Measurements from ENCODE around the gene ZDHHC1. TPM values are rescaled to one million over a fixed set of nuclear protein-coding genes. Genes with fewer than 3 reads are reported as not detected.

Gene ZDHHC1
- total and polyA plus RNA-seq, 4 donors = 0.33 to 1.6 (median 1.1) TPM

GRCh38 chr16:67345401-67345800 lies 70.9 kb downstream of the ZDHHC1 start:
- no peaks in the 10 kb centered on the region for H3K9me3 ChIP-seq (ENCODE audit: control insufficient read depth in 4 of 4, low read length in 3 of 4)
- no peak for TF ChIP-seq EGR1 (IDR thresholded peaks at IDR 0.05; ENCODE audit: low read depth in 2 of 2)
- TF ChIP-seq MAX (IDR thresholded peaks at IDR 0.05) = no peak
- no peak for TF ChIP-seq CTCF (IDR thresholded peaks at IDR 0.05; ENCODE audit: low read depth, low read length, missing input control)
- no peak for TF ChIP-seq SP1 (IDR thresholded peaks at IDR 0.05)
- TF ChIP-seq ATF3 (IDR thresholded peaks at IDR 0.05) = no peak
- TF ChIP-seq RAD21 (IDR thresholded peaks at IDR 0.05) = no peak
- TF ChIP-seq FOXA2 (IDR thresholded peaks at IDR 0.05) = no peak
- no peak for TF ChIP-seq REST (IDR thresholded peaks at IDR 0.05)
- WGBS = 74% methylated on average over 1 of the region's 1 CpG
- no peak overlapping the region for H3K27ac ChIP-seq (ENCODE audit: low read depth in 1 of 2, low read length in 2 of 2)
- H3K4me1 ChIP-seq (ENCODE audit: control insufficient read depth in 4 of 4, insufficient read depth in 4 of 4, low read length in 3 of 4) = peaks cover 0 to 6% (median 2%) of the 10 kb centered on the region in 4 donors
- H3K36me3 ChIP-seq (ENCODE audit: control insufficient read depth in 4 of 4, insufficient read depth in 3 of 4, low read depth in 1 of 4, low read length in 3 of 4) = no peaks in the 10 kb centered on the region
- H3K27me3 ChIP-seq (ENCODE audit: control insufficient read depth in 4 of 4, insufficient read depth in 4 of 4, low read length in 3 of 4) = no peaks in the 10 kb centered on the region
- no peak for DNase-seq (ENCODE audit: low spot score)
- no peak overlapping the region for H3K4me3 ChIP-seq (ENCODE audit: low read depth in 1 of 3, low read length in 3 of 3)
- no peak overlapping the region for H3K9ac ChIP-seq (ENCODE audit: low read depth in 1 of 2, low read length in 2 of 2)

Small RNA genes lying within 50 kb of the gene (small RNA-seq; reads per million reads assigned to genes)
- gene RNU1-123P = not detected

Other genes with a start within 250 kb of the ZDHHC1 start
- 1 to 10 TPM; 3.0 to 9.9 TPM for gene NOL3, start 245.9 kb downstream of the ZDHHC1 start, total RNA-seq
- gene NOL3, start 245.9 kb downstream of the ZDHHC1 start, polyA plus RNA-seq = 10 to 100 TPM; 11.4 to 18.0 TPM
- 1 to 10 TPM; 2.7 to 4.8 TPM for gene MATCAP1, start 232.5 kb downstream of the ZDHHC1 start, total RNA-seq
- 1 to 10 TPM; 1.5 to 3.8 TPM for gene MATCAP1, start 232.5 kb downstream of the ZDHHC1 start, polyA plus RNA-seq
- gene EXOC3L1, start 226.3 kb downstream of the ZDHHC1 start, total RNA-seq = 1 to 10 TPM; 2.2 to 3.3 TPM
- gene EXOC3L1, start 226.3 kb downstream of the ZDHHC1 start, polyA plus RNA-seq = 1 to 10 TPM; 1.1 to 3.7 TPM
- gene E2F4, start 224.3 kb downstream of the ZDHHC1 start, total RNA-seq = 100 to 1,000 TPM in 1 of 2 donors, 10 to 100 TPM in 1; 39.2 to 107 TPM
- 10 to 100 TPM; 18.1 to 20.7 TPM for gene E2F4, start 224.3 kb downstream of the ZDHHC1 start, polyA plus RNA-seq
- gene ELMO3, start 217.3 kb downstream of the ZDHHC1 start, total RNA-seq = 1 to 10 TPM; 3.8 TPM
- 1 to 10 TPM; 1.7 to 2.5 TPM for gene ELMO3, start 217.3 kb downstream of the ZDHHC1 start, polyA plus RNA-seq
- gene TMEM208, start 189.3 kb downstream of the ZDHHC1 start, total RNA-seq = 10 to 100 TPM; 22.3 to 42.2 TPM
- 100 to 1,000 TPM in 1 of 2 donors, 10 to 100 TPM in 1; 98.2 to 140 TPM for gene TMEM208, start 189.3 kb downstream of the ZDHHC1 start, polyA plus RNA-seq
- 1 to 10 TPM; 5.4 to 6.4 TPM for gene FHOD1, start 169.0 kb downstream of the ZDHHC1 start, total RNA-seq
- gene FHOD1, start 169.0 kb downstream of the ZDHHC1 start, polyA plus RNA-seq = 1 to 10 TPM; 2.2 to 2.9 TPM
- under 1 TPM; 0.05 to 0.25 TPM for gene SLC9A5, start 167.5 kb downstream of the ZDHHC1 start, total RNA-seq
- gene SLC9A5, start 167.5 kb downstream of the ZDHHC1 start, polyA plus RNA-seq = under 1 TPM in 1 of 2 donors, not detected in 1; 0.09 TPM
- gene PLEKHG4, start 136.9 kb downstream of the ZDHHC1 start, total RNA-seq = 1 to 10 TPM; 1.1 to 2.6 TPM
- under 1 TPM; 0.21 to 0.28 TPM for gene PLEKHG4, start 136.9 kb downstream of the ZDHHC1 start, polyA plus RNA-seq
- under 1 TPM in 1 of 2 donors, not detected in 1; 0.28 TPM for gene KCTD19, start 89.7 kb downstream of the ZDHHC1 start, total RNA-seq
- gene KCTD19, start 89.7 kb downstream of the ZDHHC1 start, polyA plus RNA-seq = not detected
- under 1 TPM in 1 of 2 donors, not detected in 1; 0.08 TPM for gene LRRC36, start 89.7 kb downstream of the ZDHHC1 start, total RNA-seq
- gene LRRC36, start 89.7 kb downstream of the ZDHHC1 start, polyA plus RNA-seq = not detected
- gene TPPP3, start 23.0 kb downstream of the ZDHHC1 start, total RNA-seq = under 1 TPM; 0.28 to 0.84 TPM
- gene TPPP3, start 23.0 kb downstream of the ZDHHC1 start, polyA plus RNA-seq = under 1 TPM; 0.35 to 0.75 TPM
- gene HSD11B2, start 14.6 kb upstream of the ZDHHC1 start, total RNA-seq = 1 to 10 TPM in 1 of 2 donors, under 1 TPM in 1; 0.51 to 6.7 TPM
- gene HSD11B2, start 14.6 kb upstream of the ZDHHC1 start, polyA plus RNA-seq = 1 to 10 TPM; 1.8 to 2.7 TPM
- gene ATP6V0D1, start 64.7 kb upstream of the ZDHHC1 start, total RNA-seq = 10 to 100 TPM; 73.2 to 80.2 TPM
- gene ATP6V0D1, start 64.7 kb upstream of the ZDHHC1 start, polyA plus RNA-seq = 10 to 100 TPM; 47.6 to 59.9 TPM
- gene AGRP, start 67.1 kb upstream of the ZDHHC1 start, total RNA-seq = not detected
- gene AGRP, start 67.1 kb upstream of the ZDHHC1 start, polyA plus RNA-seq = under 1 TPM; 0.18 to 0.50 TPM
- 10 to 100 TPM; 16.8 to 25.2 TPM for gene RIPOR1, start 112.4 kb upstream of the ZDHHC1 start, total RNA-seq
- 10 to 100 TPM in 1 of 2 donors, 1 to 10 TPM in 1; 7.6 to 13.8 TPM for gene RIPOR1, start 112.4 kb upstream of the ZDHHC1 start, polyA plus RNA-seq
- 10 to 100 TPM; 16.1 to 35.3 TPM for gene CTCF, start 146.0 kb upstream of the ZDHHC1 start, total RNA-seq
- gene CTCF, start 146.0 kb upstream of the ZDHHC1 start, polyA plus RNA-seq = 10 to 100 TPM; 10.1 to 14.9 TPM
- 1 to 10 TPM in 1 of 2 donors, under 1 TPM in 1; 0.51 to 1.3 TPM for gene CARMIL2, start 228.7 kb upstream of the ZDHHC1 start, total RNA-seq
- under 1 TPM in 1 of 2 donors, not detected in 1; 0.39 TPM for gene CARMIL2, start 228.7 kb upstream of the ZDHHC1 start, polyA plus RNA-seq
- 1 to 10 TPM; 4.3 to 5.6 TPM for gene ACD, start 243.8 kb upstream of the ZDHHC1 start, total RNA-seq
- 1 to 10 TPM; 4.7 to 5.6 TPM for gene ACD, start 243.8 kb upstream of the ZDHHC1 start, polyA plus RNA-seq
- 1 to 10 TPM in 1 of 2 donors, under 1 TPM in 1; 0.42 to 1.4 TPM for gene PARD6A, start 244.5 kb upstream of the ZDHHC1 start, total RNA-seq
- 1 to 10 TPM; 2.2 to 2.4 TPM for gene PARD6A, start 244.5 kb upstream of the ZDHHC1 start, polyA plus RNA-seq